Measurements from ENCODE around the gene DECR2. TPM values are rescaled to one million over a fixed set of nuclear protein-coding genes. Genes with fewer than 3 reads are reported as not detected.

Gene DECR2
- total and polyA plus RNA-seq, 7 donors, result 15.0 to 39.1 (median 21.6) TPM

GRCh38 chr16:363110-363765 is 38.4 kb upstream of the DECR2 start:
- 25 to 68% methylated on average over 20 of the region's 20 CpGs for WGBS, 2 donors
- Histone ChIP-seq H3K9me3 (no peaks in the 10 kb centered on the region), H3K4me1 (no peaks in the 10 kb centered on the region), H3K27ac (no peak overlapping the region), H3K4me3 (no peak overlapping the region), H3K27me3 (peaks cover 0 to 20% (median 13%) of the 10 kb centered on the region in 3 donors), H3K36me3 (peaks cover 11 to 20% (median 15%) of the 10 kb centered on the region in 4 donors)
- TF ChIP-seq POLR2A (IDR thresholded peaks at IDR 0.05) (no peak), EP300 (IDR thresholded peaks at IDR 0.05) (no peak), CTCF (IDR thresholded peaks at IDR 0.05) (no peak), POLR2AphosphoS5 (IDR thresholded peaks at IDR 0.05) (no peak)
- intact Hi-C loops (cut with DNase I), result no loop called here
- no peak for DNase-seq

GRCh38 chr16:363766-364490 is 37.8 kb upstream of the DECR2 start:
- TF ChIP-seq POLR2AphosphoS5 (IDR thresholded peaks at IDR 0.05) (no peak), EP300 (IDR thresholded peaks at IDR 0.05) (no peak), POLR2A (IDR thresholded peaks at IDR 0.05) (no peak), CTCF (IDR thresholded peaks at IDR 0.05) (no peak)
- no peak for DNase-seq
- Histone ChIP-seq H3K4me3 (no peak overlapping the region), H3K9me3 (no peaks in the 10 kb centered on the region), H3K36me3 (peaks cover 11 to 27% (median 21%) of the 10 kb centered on the region in 4 donors), H3K27ac (no peak overlapping the region), H3K4me1 (no peaks in the 10 kb centered on the region), H3K27me3 (peaks cover 0 to 20% (median 13%) of the 10 kb centered on the region in 3 donors)
- intact Hi-C loops (cut with DNase I), result no loop called here
- 18 to 35% methylated on average over 22 to 24 of the region's 24 CpGs for WGBS, 2 donors

GRCh38 chr16:364595-365491 is 36.8 kb upstream of the DECR2 start:
- Histone ChIP-seq H3K9me3 (no peaks in the 10 kb centered on the region), H3K4me1 (peaks cover 0 to 7% (median 7%) of the 10 kb centered on the region in 4 donors), H3K36me3 (peaks cover 11 to 28% (median 22%) of the 10 kb centered on the region in 4 donors), H3K27me3 (peaks cover 0 to 20% (median 13%) of the 10 kb centered on the region in 3 donors), H3K27ac (no peak overlapping the region), H3K4me3 (no peak overlapping the region)
- WGBS, 2 donors, result 47 to 63% methylated on average over 19 of the region's 19 CpGs
- DNase-seq, result no peak
- TF ChIP-seq EP300 (IDR thresholded peaks at IDR 0.05) (no peak), POLR2AphosphoS5 (IDR thresholded peaks at IDR 0.05) (peak in 1 of 4 donors; percentile 9)
- intact Hi-C loops (cut with DNase I), result no loop called here

- Histone ChIP-seq H3K9me3 (no peaks in the 10 kb centered on the region), H3K27me3 (peaks cover 0 to 20% (median 13%) of the 10 kb centered on the region in 3 donors), H3K4me1 (peaks cover 3 to 20% (median 18%) of the 10 kb centered on the region in 4 donors), H3K36me3 (peaks cover 11 to 29% (median 22%) of the 10 kb centered on the region in 4 donors), H3K27ac (no peak overlapping the region), H3K4me3 (no peak overlapping the region)
- TF ChIP-seq POLR2A (IDR thresholded peaks at IDR 0.05) (no peak), CTCF (IDR thresholded peaks at IDR 0.05) (no peak), EP300 (IDR thresholded peaks at IDR 0.05) (no peak), POLR2AphosphoS5 (IDR thresholded peaks at IDR 0.05) (no peak)
- 92 to 95% methylated on average over 10 of the region's 10 CpGs for WGBS, 2 donors
- intact Hi-C loops (cut with DNase I), result no loop called here
- DNase-seq, result no peak
These were observed 35.2 kb upstream of the DECR2 start for GRCh38 chr16:366476-366875.

Measured in sigmoid colon (tissue), 7 donors.